NCI-H69 (cell line): Measurements from ENCODE around the gene CPED1.
A peak's percentile ranks its signal among the peaks of the same experiment; 100 is the strongest.
"Not testable (repeated sequence)": the region's sequence is repeated elsewhere in the genome, so short reads cannot be mapped to it uniquely, and the experiment has no call there.

Experiments used
- DNase-seq: peaks from one replicate; lab custom pipeline; 2025; lab: John Stamatoyannopoulos, UW

CPED1 gene

GRCh38 chr7:120981117-120981516 is 7.4 kb upstream of the CPED1 start:
- DNase-seq: no peak

GRCh38 chr7:120981888-120982615 is 6.5 kb upstream of the CPED1 start:
- DNase-seq: no peak

GRCh38 chr7:120983592-120983991 is 4.9 kb upstream of the CPED1 start:
- DNase-seq: not testable (repeated sequence)

GRCh38 chr7:120984406-120984805 is 4.1 kb upstream of the CPED1 start:
- no peak for DNase-seq

GRCh38 chr7:120985130-120985758 is 3.3 kb upstream of the CPED1 start:
- no peak for DNase-seq

- no peak for DNase-seq
Observed at GRCh38 chr7:120985839-120986238, 2.7 kb upstream of the CPED1 start.

- DNase-seq: no peak
Observed at GRCh38 chr7:120986650-120987049, 1.9 kb upstream of the CPED1 start.

- DNase-seq: no peak
Observed at GRCh38 chr7:120987280-120987679, 1.2 kb upstream of the CPED1 start.

- DNase-seq: peak; percentile 93
Observed at GRCh38 chr7:120987683-120988590, 574 bp upstream of the CPED1 start.

- peak; percentile 22 for DNase-seq
Observed at GRCh38 chr7:120989257-120990220, 1.0 kb downstream of the CPED1 start.

- DNase-seq: no peak
Observed at GRCh38 chr7:120990468-120991118, 2.1 kb downstream of the CPED1 start.

- no peak for DNase-seq
Observed at GRCh38 chr7:120991161-120991560, 2.6 kb downstream of the CPED1 start.

- DNase-seq: no peak
Observed at GRCh38 chr7:120991581-120991980, 3.1 kb downstream of the CPED1 start.

GRCh38 chr7:120992272-120992964 is 3.9 kb downstream of the CPED1 start:
- DNase-seq: no peak

- DNase-seq: no peak
Observed at GRCh38 chr7:120992965-120993494, 4.5 kb downstream of the CPED1 start.

- DNase-seq: no peak
Observed at GRCh38 chr7:120993553-120994191, 5.2 kb downstream of the CPED1 start.

- DNase-seq: no peak
Observed at GRCh38 chr7:120994512-120995410, 6.2 kb downstream of the CPED1 start.

GRCh38 chr7:120995654-120996053 is 7.1 kb downstream of the CPED1 start:
- no peak for DNase-seq
